Measurements from ENCODE around the gene ING1.

The ING1 gene

DNA sequence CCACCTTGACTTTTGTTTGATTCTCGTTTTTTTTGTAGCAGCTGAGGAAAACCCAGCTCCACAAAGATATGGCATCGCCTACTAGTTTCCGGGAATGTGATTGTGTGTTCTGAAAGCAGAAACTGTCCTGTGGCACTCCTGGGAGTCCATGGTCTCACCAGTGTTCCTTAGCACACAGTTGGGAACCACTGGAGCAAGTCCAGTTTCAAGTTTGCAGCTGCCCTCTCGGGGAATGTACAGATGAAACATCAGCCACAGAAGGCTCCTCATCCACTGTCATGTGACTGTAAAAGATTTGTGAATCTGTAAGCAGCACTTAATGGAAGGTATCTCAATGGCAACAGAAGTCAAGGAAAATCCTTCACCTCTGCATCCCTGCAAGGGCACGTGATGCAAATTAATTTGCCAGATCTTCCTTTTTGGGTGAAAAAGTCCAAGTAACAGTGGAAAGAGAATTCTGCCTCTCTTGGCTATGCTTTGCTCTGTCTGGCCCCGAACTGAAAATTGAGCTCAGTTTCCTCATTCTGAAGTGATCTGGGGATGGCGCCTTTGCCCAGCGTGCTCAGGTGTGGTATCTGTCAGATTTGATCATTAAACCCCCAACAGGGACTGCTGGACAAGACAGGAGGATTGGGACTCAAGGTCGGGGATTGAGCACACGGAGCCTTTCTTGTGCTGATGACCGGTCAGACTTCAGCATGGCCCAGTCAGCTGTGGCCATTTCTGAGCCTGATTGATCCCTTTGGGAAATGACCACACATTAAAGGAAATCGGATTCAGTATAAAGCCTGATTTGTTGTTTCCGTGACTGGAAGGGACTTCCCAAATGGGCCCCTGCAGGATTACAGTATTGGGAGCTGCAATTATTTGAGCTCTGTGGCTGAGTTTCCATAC is 58.8 kb downstream of the ING1 start:
- no peak for DNase-seq (ENCODE audit: low read depth)
